ENCODE measurements around the gene PLA2G4D. TPM values are rescaled to one million over a fixed set of nuclear protein-coding genes. Genes with fewer than 3 reads are reported as not detected.

The PLA2G4D gene
- total and polyA plus RNA-seq, 4 donors, result 0.12 to 0.31 (median 0.15) TPM; not detected in 1

GRCh38 chr15:42082823-42083604 lies 11.3 kb downstream of the PLA2G4D start:
- H3K27ac ChIP-seq (ENCODE audit: low read depth in 1 of 2, low read length in 1 of 2), result no peak overlapping the region
- H3K4me3 ChIP-seq, result no peak overlapping the region
- ATAC-seq (ENCODE audit: insufficient read depth, low FRiP score), result no peak
- H3K9ac ChIP-seq (ENCODE audit: insufficient read depth in 1 of 2, low read length in 2 of 2), result no peak overlapping the region
- DNase-seq, result no peak
- no peaks in the 10 kb centered on the region for H3K36me3 ChIP-seq (ENCODE audit: control insufficient read depth in 4 of 4, insufficient read depth in 4 of 4, low read length in 4 of 4)
- 92 to 95% methylated on average over 17 of the region's 17 CpGs for WGBS, 2 donors
- no peaks in the 10 kb centered on the region for H3K4me1 ChIP-seq (ENCODE audit: control insufficient read depth in 5 of 5, insufficient read depth in 5 of 5, low read length in 5 of 5)
- no peak for TF ChIP-seq CTCF (IDR thresholded peaks at IDR 0.05; ENCODE audit: control extremely low read depth, extremely low read depth)
- H3K9me3 ChIP-seq (ENCODE audit: control insufficient read depth in 4 of 4, insufficient read depth in 3 of 4, low read length in 3 of 4), result no peaks in the 10 kb centered on the region
- H3K27me3 ChIP-seq (ENCODE audit: control insufficient read depth in 3 of 3, insufficient read depth in 3 of 3, low read length in 2 of 3), result peaks cover 0 to 9% (median 2%) of the 10 kb centered on the region in 3 donors

GRCh38 chr15:42082141-42082540 lies 12.2 kb downstream of the PLA2G4D start:
- Histone ChIP-seq H3K27me3 (ENCODE audit: control insufficient read depth in 3 of 3, insufficient read depth in 3 of 3, low read length in 2 of 3) (peaks cover 0 to 9% (median 2%) of the 10 kb centered on the region in 3 donors), H3K4me1 (ENCODE audit: control insufficient read depth in 5 of 5, insufficient read depth in 5 of 5, low read length in 5 of 5) (no peaks in the 10 kb centered on the region), H3K27ac (ENCODE audit: low read depth in 1 of 2, low read length in 1 of 2) (no peak overlapping the region), H3K9ac (ENCODE audit: insufficient read depth in 1 of 2, low read length in 2 of 2) (no peak overlapping the region), H3K9me3 (ENCODE audit: control insufficient read depth in 4 of 4, insufficient read depth in 3 of 4, low read length in 3 of 4) (no peaks in the 10 kb centered on the region), H3K36me3 (ENCODE audit: control insufficient read depth in 4 of 4, insufficient read depth in 4 of 4, low read length in 4 of 4) (no peaks in the 10 kb centered on the region), H3K4me3 (no peak overlapping the region)
- ATAC-seq (ENCODE audit: insufficient read depth, low FRiP score) (no peak), DNase-seq (no peak)
- WGBS, 2 donors, result 89 to 97% methylated on average over 1 of the region's 1 CpG
- no peak for TF ChIP-seq CTCF (IDR thresholded peaks at IDR 0.05; ENCODE audit: control extremely low read depth, extremely low read depth)

- H3K36me3 ChIP-seq (ENCODE audit: control insufficient read depth in 4 of 4, insufficient read depth in 4 of 4, low read length in 4 of 4), result no peaks in the 10 kb centered on the region
- H3K9ac ChIP-seq (ENCODE audit: insufficient read depth in 1 of 2, low read length in 2 of 2), result no peak overlapping the region
- H3K27me3 ChIP-seq (ENCODE audit: control insufficient read depth in 3 of 3, insufficient read depth in 3 of 3, low read length in 2 of 3), result peaks cover 0 to 9% (median 2%) of the 10 kb centered on the region in 3 donors
- no peaks in the 10 kb centered on the region for H3K9me3 ChIP-seq (ENCODE audit: control insufficient read depth in 4 of 4, insufficient read depth in 3 of 4, low read length in 3 of 4)
- DNase-seq (no peak), ATAC-seq (ENCODE audit: insufficient read depth, low FRiP score) (no peak)
- 78 to 87% methylated on average over 11 of the region's 11 CpGs for WGBS, 2 donors
- no peak overlapping the region for H3K27ac ChIP-seq (ENCODE audit: low read depth in 1 of 2, low read length in 1 of 2)
- no peaks in the 10 kb centered on the region for H3K4me1 ChIP-seq (ENCODE audit: control insufficient read depth in 5 of 5, insufficient read depth in 5 of 5, low read length in 5 of 5)
- no peak for TF ChIP-seq CTCF (IDR thresholded peaks at IDR 0.05; ENCODE audit: control extremely low read depth, extremely low read depth)
- H3K4me3 ChIP-seq, result no peak overlapping the region
Measured at GRCh38 chr15:42080919-42081830, 13.2 kb downstream of the PLA2G4D start.

Data from lung (tissue), 12 donors.